ENCODE data around the gene PPP1R12A.

- TF ChIP-seq, protein P1, sequence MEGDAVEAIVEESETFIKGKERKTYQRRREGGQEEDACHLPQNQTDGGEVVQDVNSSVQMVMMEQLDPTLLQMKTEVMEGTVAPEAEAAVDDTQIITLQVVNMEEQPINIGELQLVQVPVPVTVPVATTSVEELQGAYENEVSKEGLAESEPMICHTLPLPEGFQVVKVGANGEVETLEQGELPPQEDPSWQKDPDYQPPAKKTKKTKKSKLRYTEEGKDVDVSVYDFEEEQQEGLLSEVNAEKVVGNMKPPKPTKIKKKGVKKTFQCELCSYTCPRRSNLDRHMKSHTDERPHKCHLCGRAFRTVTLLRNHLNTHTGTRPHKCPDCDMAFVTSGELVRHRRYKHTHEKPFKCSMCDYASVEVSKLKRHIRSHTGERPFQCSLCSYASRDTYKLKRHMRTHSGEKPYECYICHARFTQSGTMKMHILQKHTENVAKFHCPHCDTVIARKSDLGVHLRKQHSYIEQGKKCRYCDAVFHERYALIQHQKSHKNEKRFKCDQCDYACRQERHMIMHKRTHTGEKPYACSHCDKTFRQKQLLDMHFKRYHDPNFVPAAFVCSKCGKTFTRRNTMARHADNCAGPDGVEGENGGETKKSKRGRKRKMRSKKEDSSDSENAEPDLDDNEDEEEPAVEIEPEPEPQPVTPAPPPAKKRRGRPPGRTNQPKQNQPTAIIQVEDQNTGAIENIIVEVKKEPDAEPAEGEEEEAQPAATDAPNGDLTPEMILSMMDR (conservative IDR thresholded peaks at IDR 0.05), result no peak
- no peak for TF ChIP-seq EZH2 (IDR thresholded peaks at IDR 0.05; ENCODE audit: low read depth)
Observed at GRCh38 chr12:79827484-79827883, 107.4 kb downstream of the PPP1R12A start.

Measured in PC-9 (cell line).